GM12878 (cell line): ENCODE results near the gene UBALD2. TPM values are rescaled to one million over a fixed set of nuclear protein-coding genes. Genes with fewer than 3 reads are reported as not detected.

ENCODE experiments used
- BACH1 ChIP-seq: fragments of 450-650 bp; IDR thresholded peaks from 2 replicates; pipeline ENCODE4 v1.6.1; 2017; ENCODE audit warnings: mild to moderate bottlenecking, borderline replicate concordance
- BCL3 ChIP-seq: IDR thresholded peaks from 2 replicates; pipeline ENCODE4 v1.6.1; 2011; ENCODE audit warnings: borderline replicate concordance, low read depth, mild to moderate bottlenecking, moderate library complexity, low read length; ENCODE audit not compliant: insufficient read depth, poor library complexity, severe bottlenecking
- CHD1 ChIP-seq: IDR thresholded peaks from 2 replicates; pipeline ENCODE4 v1.6.1; 2012; ENCODE audit warnings: low read depth, low read length, improper control_type of control experiment
- DPF2 ChIP-seq: fragments of 450-650 bp; IDR thresholded peaks from 2 replicates; pipeline ENCODE4 v1.6.1; 2017; ENCODE audit warnings: mild to moderate bottlenecking
- E2F8 ChIP-seq: fragments of 450-650 bp; IDR thresholded peaks from 2 replicates; pipeline ENCODE4 v1.6.1; 2018; ENCODE audit warnings: mild to moderate bottlenecking, low read depth, moderate library complexity; ENCODE audit not compliant: partially characterized antibody
- HDAC6 ChIP-seq: fragments of 200-600 bp; sonication (generic); IDR thresholded peaks from one replicate; pipeline ENCODE4 v1.8.0; 2017; ENCODE audit warnings: antibody characterized with exemption; ENCODE audit not compliant: unreplicated experiment
- LARP7 ChIP-seq: fragments of 450-650 bp; IDR thresholded peaks from 2 replicates; pipeline ENCODE4 v1.6.1; 2017; ENCODE audit warnings: mild to moderate bottlenecking
- MEF2B ChIP-seq: fragments of 450-650 bp; IDR thresholded peaks from 2 replicates; pipeline ENCODE4 v1.6.1; 2018; ENCODE audit warnings: mild to moderate bottlenecking, moderate library complexity; ENCODE audit not compliant: partially characterized antibody, poor library complexity, severe bottlenecking
- NFYA ChIP-seq: IDR thresholded peaks from 2 replicates; pipeline ENCODE4 v1.6.1; 2011; ENCODE audit warnings: low read depth, mild to moderate bottlenecking, low read length, improper control_type of control experiment, borderline replicate concordance
- NR2F1 ChIP-seq: fragments of 450-650 bp; conservative IDR thresholded peaks from 2 replicates; pipeline ENCODE4 v1.6.1; 2017; ENCODE audit warnings: mild to moderate bottlenecking
- SP1 ChIP-seq: IDR thresholded peaks from one replicate; pipeline ENCODE4 v1.6.1; 2011; ENCODE audit warnings: low read depth, low read length
- TAF1 ChIP-seq: IDR thresholded peaks from 2 replicates; pipeline ENCODE4 v1.6.1; 2011; ENCODE audit warnings: mild to moderate bottlenecking, low read depth, low read length, borderline replicate concordance
- ZBTB40 ChIP-seq: fragments of 450-650 bp; IDR thresholded peaks from 2 replicates; pipeline ENCODE4 v1.6.1; 2016; ENCODE audit warnings: mild to moderate bottlenecking, moderate library complexity, borderline replicate concordance
- polyA plus RNA-seq, 11 experiments: library from polyadenylated mRNA; depleted of rRNA in 4 of 11; unstranded in 6 of 11; stranded (reverse) in 5 of 11; fragments of >200 nt; fragmentation: Nextera tagmentation in 4 of 11; fragmentation: Illumina TruSeq in 1 of 11; extraction: Ambion mirVana in 4 of 11; extraction: Trizol in 1 of 11; gene quantifications; 1 replicate in 1 of 11; 2 replicates in 10 of 11; pipeline versions ENCODE4 v1.2.1 to v1.2.3, GENCODE V29; 2011 to 2016; ENCODE audit warnings: inconsistent platforms in 2 of 11, missing spikeins in 2 of 11, low read depth in 1 of 11
- total RNA-seq, 4 experiments: library from RNA; depleted of rRNA in 3 of 4; stranded (reverse); fragments of >200 nt in 3 of 4; fragmentation: Illumina TruSeq in 1 of 4; extraction: Trizol in 1 of 4; gene quantifications; 2 replicates each; pipeline versions ENCODE4 v1.2.1 to v1.2.3, GENCODE V29; 2013 to 2021
- TF ChIP-seq, protein P1 (sequence below): IDR thresholded peaks from 2 replicates; pipeline ENCODE4 v1.6.1; 2012; ENCODE audit warnings: low read depth, low read length, improper control_type of control experiment
- TF ChIP-seq, protein P2 (sequence below): fragments of 450-650 bp; IDR thresholded peaks from 2 replicates; pipeline ENCODE4 v1.6.1; 2017; ENCODE audit warnings: mild to moderate bottlenecking, moderate library complexity

Gene UBALD2
- total and polyA plus RNA-seq, 10 of the 15 experiments (the other 5 are each of a cell fraction or from before 2014, with no cell fraction given): 2.8 to 165 (median 20.6) TPM

DNA sequence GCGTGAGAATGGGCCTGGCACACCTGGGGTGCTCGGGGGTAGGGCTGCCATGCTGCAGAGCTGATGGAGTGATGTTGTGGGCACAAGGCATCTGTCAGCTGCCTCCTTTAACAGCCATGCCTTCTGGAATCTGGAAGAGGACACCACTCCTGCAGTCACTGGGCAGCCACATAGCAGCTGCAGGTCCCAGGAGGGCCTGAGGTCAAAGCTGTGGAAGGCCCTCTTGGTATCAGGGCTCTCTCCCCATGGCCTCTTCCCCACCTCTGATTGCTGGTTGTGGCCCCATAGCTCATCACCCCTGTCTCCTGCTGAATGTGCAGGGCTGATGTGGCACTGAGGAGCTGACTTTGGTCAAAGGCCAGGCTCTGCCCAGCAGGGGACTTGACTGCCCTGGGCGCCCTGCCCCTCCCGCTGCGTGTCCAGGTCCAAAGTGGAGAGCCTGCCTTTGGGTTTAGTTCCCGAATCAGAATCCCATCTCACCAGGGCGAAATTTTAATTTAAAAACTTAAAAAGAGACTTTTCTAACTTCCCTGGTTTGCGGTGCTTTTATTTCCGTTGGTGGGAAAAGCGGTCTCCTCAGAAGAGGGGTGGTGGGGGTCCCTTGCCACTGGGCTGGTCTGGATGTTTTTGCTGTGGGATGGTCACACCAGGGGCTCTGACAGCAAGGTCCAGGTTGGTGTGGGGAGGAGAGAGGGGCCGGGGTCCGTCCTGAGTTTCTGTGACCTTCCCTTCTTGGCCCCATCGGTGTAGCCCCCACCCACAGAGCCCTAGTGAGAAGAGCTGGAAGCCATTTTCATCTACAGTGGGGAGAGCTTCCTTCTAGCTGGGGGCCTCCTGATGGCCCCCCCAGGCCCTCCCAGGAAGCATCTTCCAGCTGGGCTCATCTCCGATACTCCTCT lies 5.9 kb downstream of the UBALD2 start (continued):
- TF ChIP-seq ZBTB40 (no peak), NFYA (no peak), DPF2 (no peak), NR2F1 (peak; percentile 78), SP1 (no peak), CHD1 (peak; percentile 65; the same call in 1 of the 2 replicates), E2F8 (no peak), BCL3 (peak; percentile 30), BACH1 (peak; percentile 84), MEF2B (peak; percentile 62), LARP7 (peak; percentile 50; the same call in 1 of the 2 replicates), HDAC6 (no peak), TAF1 (no peak)
- TF ChIP-seq, protein P1, sequence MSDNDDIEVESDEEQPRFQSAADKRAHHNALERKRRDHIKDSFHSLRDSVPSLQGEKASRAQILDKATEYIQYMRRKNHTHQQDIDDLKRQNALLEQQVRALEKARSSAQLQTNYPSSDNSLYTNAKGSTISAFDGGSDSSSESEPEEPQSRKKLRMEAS: no peak
- TF ChIP-seq, protein P2, sequence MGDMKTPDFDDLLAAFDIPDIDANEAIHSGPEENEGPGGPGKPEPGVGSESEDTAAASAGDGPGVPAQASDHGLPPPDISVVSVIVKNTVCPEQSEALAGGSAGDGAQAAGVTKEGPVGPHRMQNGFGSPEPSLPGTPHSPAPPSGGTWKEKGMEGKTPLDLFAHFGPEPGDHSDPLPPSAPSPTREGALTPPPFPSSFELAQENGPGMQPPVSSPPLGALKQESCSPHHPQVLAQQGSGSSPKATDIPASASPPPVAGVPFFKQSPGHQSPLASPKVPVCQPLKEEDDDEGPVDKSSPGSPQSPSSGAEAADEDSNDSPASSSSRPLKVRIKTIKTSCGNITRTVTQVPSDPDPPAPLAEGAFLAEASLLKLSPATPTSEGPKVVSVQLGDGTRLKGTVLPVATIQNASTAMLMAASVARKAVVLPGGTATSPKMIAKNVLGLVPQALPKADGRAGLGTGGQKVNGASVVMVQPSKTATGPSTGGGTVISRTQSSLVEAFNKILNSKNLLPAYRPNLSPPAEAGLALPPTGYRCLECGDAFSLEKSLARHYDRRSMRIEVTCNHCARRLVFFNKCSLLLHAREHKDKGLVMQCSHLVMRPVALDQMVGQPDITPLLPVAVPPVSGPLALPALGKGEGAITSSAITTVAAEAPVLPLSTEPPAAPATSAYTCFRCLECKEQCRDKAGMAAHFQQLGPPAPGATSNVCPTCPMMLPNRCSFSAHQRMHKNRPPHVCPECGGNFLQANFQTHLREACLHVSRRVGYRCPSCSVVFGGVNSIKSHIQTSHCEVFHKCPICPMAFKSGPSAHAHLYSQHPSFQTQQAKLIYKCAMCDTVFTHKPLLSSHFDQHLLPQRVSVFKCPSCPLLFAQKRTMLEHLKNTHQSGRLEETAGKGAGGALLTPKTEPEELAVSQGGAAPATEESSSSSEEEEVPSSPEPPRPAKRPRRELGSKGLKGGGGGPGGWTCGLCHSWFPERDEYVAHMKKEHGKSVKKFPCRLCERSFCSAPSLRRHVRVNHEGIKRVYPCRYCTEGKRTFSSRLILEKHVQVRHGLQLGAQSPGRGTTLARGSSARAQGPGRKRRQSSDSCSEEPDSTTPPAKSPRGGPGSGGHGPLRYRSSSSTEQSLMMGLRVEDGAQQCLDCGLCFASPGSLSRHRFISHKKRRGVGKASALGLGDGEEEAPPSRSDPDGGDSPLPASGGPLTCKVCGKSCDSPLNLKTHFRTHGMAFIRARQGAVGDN: peak; percentile 26; the same call in 1 of the 2 replicates
